SK-N-MC (cell line): ENCODE data around the gene UNC13C.
"Not testable (repeated sequence)": the region's sequence is repeated elsewhere in the genome, so short reads cannot be mapped to it uniquely, and the experiment has no call there.

ENCODE experiments used
- DNase-seq: peaks from one replicate; pipeline ENCODE4 v3.0.0-alpha.2; 2011; ENCODE audit warnings: low read depth, low spot score
- H3K27ac ChIP-seq: fragments of 200-600 bp; sonication (generic); 2 replicates; pipeline ENCODE4 v1.5.1; 2016; ENCODE audit warnings: mixed run types
- H3K36me3 ChIP-seq: fragments of 200-600 bp; sonication (generic); 2 replicates; pipeline ENCODE4 v1.6.1; 2017; ENCODE audit warnings: antibody characterized with exemption, low read length, mixed read lengths; ENCODE audit not compliant: insufficient read depth
- H3K4me3 ChIP-seq: fragments of 200-600 bp; sonication (generic); 2 replicates; pipeline ENCODE4 v1.5.1; 2016
- H3K9ac ChIP-seq: fragments of 200-600 bp; sonication (generic); 2 replicates; pipeline ENCODE4 v1.8.0; 2017; ENCODE audit warnings: mixed run types, mixed read lengths; ENCODE audit not compliant: insufficient read length
- H3K9me3 ChIP-seq: fragments of 200-600 bp; sonication (generic); 2 replicates; pipeline ENCODE4 v1.6.1; 2017; ENCODE audit warnings: low read depth, mild to moderate bottlenecking, antibody characterized with exemption, low read length, moderate library complexity, mixed read lengths
- EZH2 ChIP-seq: fragments of 200-600 bp; sonication (generic); IDR thresholded peaks from one replicate; pipeline ENCODE4 v1.6.1; 2017; ENCODE audit warnings: antibody characterized with exemption
- FOXP2 ChIP-seq: optimal IDR thresholded peaks from 2 replicates; pipeline ENCODE3; 2011; ENCODE audit warnings: mild to moderate bottlenecking, moderate library complexity; ENCODE audit not compliant: insufficient read depth; ENCODE audit errors: extremely low read length, control extremely low read depth
- POLR2AphosphoS5 ChIP-seq: IDR thresholded peaks from 2 replicates; pipeline ENCODE4 v1.6.1; 2012; ENCODE audit warnings: mild to moderate bottlenecking, low read depth, low read length, borderline replicate concordance

Gene UNC13C

DNA sequence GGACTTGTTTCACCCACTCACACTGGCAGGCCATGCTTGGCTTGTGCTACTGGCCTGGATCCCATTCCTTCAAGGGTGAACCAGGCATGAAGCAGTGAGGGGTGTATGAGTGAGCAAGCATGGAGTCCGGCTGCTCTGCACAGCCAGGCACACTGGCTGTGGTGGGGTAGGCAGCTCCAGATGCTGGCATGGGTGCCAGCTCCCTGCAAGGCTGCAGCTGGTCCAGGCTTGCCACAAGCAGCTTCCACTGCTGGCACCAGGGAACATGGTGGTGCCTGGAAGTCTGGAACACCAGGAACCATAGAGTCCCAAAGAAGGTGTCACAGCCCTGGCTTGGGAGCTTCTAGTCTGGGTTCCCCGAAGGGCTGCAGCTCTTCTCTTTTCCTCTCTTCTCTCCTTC is 395.1 kb downstream of the UNC13C start:
- TF ChIP-seq POLR2AphosphoS5 = no peak
- no peak for TF ChIP-seq FOXP2
- TF ChIP-seq EZH2 = no peak

DNA sequence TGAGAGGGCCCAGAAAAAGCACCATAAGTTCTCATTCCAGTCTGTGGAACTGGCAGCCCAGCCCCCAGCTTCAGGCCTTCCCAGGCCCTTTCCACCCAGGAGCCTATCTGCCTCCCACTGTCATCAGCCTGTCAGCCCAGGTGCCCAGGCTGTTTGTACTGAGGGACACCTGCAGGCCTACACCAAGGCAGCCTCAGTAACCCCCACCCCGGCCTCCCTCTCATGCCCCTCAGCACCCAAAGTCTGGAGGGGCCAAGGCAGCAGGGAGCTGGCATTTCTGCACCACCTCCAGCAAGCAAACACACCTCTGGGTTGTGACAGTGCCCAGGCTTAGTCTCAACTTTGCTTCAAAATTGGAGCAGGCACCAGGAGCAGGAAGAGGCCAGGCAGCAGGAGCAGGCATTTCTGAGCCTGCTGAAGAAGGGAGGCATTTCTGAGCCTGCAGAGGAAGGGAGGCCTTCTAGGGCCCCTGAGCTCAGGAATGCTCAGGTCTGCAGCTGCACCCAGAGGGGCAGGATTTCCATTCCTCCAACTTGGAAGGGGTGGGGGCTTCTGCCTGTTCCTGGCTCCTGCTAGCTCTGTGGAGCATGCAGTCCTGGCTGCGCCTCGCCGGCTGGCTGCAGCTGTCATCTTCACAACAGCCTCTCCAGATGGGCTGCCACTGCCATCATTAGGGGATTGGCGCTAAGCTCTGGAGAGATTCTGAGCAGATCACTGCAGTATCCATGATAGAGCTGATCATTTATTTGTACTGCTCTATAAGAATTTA is 396.1 kb downstream of the UNC13C start:
- Histone ChIP-seq H3K36me3 (no peaks in the 10 kb centered on the region), H3K4me3 (no peak overlapping the region), H3K9me3 (no peaks in the 10 kb centered on the region), H3K9ac (no peak overlapping the region), H3K27ac (no peak overlapping the region)
- TF ChIP-seq POLR2AphosphoS5 (no peak), EZH2 (no peak), FOXP2 (no peak)
- no peak for DNase-seq

More for the DNA sequence above, 395.1 kb downstream of the UNC13C start:
- Histone ChIP-seq H3K9me3 (no peaks in the 10 kb centered on the region), H3K36me3 (no peaks in the 10 kb centered on the region), H3K27ac (no peak overlapping the region), H3K9ac (no peak overlapping the region), H3K4me3 (no peak overlapping the region)
- DNase-seq = no peak

DNA sequence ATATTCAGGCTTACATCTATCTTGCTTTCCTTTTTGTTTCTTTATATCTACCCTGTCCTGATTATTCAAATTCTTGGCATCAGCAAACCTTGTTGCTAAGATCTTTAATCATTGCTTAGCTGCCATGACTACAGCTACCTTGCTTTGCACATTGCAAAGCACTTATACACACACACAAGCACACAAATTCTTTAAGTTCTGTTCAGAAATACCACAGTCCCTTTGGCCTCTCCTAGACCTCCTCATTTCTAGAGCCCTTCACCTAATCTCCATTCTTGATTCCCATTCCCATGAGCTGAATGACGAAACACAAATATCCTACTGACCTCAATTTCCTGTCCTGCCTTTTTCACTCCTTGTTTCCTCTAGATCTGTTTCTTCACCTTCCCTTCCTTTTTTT is 409.6 kb downstream of the UNC13C start:
- no peak for DNase-seq
- TF ChIP-seq FOXP2 (no peak), POLR2AphosphoS5 (no peak), EZH2 (no peak)
- no peak overlapping the region for H3K27ac ChIP-seq
- H3K36me3 ChIP-seq = no peaks in the 10 kb centered on the region
- H3K4me3 ChIP-seq = no peak overlapping the region
- no peaks in the 10 kb centered on the region for H3K9me3 ChIP-seq
- no peak overlapping the region for H3K9ac ChIP-seq

DNA sequence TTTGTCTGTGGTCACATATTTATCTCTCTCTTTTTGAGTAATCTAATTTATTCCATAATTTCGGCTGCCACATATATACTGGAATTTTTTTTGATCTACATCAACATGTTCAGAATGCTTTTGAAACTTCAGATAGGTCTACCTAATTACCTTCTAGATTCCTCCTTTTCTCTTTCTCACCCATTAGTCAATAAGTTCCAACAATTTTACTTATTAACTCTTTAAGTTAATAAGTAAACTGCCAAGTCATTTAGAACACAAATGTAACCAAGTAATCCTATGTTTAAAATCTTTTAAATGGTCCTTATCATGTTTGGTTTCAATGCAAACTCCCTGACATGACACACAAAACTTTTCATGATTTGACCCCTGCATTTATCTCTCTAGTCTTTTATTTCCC is 410.5 kb downstream of the UNC13C start:
- Histone ChIP-seq H3K9ac (no peak overlapping the region), H3K4me3 (no peak overlapping the region), H3K9me3 (no peaks in the 10 kb centered on the region), H3K36me3 (no peaks in the 10 kb centered on the region), H3K27ac (no peak overlapping the region)
- no peak for TF ChIP-seq POLR2AphosphoS5
- TF ChIP-seq EZH2 = no peak
- no peak for TF ChIP-seq FOXP2
- no peak for DNase-seq

GRCh38 chr15:54410481-54410880 is 432.2 kb downstream of the UNC13C start:
- no peak overlapping the region for H3K4me3 ChIP-seq
- H3K27ac ChIP-seq = no peak overlapping the region
- H3K9ac ChIP-seq = no peak overlapping the region
- DNase-seq = no peak
- no peaks in the 10 kb centered on the region for H3K9me3 ChIP-seq
- no peak for TF ChIP-seq POLR2AphosphoS5
- TF ChIP-seq FOXP2 = no peak
- no peak for TF ChIP-seq EZH2
- H3K36me3 ChIP-seq = no peaks in the 10 kb centered on the region

DNA sequence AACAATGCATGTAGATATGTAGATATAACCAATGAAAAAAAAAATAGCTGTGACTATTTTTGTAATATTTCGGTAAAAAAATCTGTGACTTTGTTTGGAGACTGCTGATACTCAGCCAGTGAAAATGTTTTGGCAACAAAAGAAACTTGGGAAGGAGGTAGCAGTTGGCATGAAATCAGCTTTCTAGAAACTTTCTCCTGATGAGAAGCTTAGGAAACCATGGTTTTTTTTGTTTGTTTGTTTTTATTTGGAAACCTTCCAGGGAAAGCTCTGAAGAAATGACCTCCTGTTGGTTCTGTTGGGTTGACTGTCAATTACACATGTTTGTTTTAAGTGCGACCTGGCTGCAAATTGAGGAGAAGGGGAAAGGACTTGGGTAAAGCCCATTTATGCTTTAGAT is 445.9 kb downstream of the UNC13C start:
- Histone ChIP-seq H3K27ac (no peak overlapping the region), H3K9me3 (no peaks in the 10 kb centered on the region), H3K4me3 (no peak overlapping the region), H3K9ac (no peak overlapping the region), H3K36me3 (no peaks in the 10 kb centered on the region)
- no peak for DNase-seq
- TF ChIP-seq POLR2AphosphoS5 (no peak), FOXP2 (no peak), EZH2 (no peak)

DNA sequence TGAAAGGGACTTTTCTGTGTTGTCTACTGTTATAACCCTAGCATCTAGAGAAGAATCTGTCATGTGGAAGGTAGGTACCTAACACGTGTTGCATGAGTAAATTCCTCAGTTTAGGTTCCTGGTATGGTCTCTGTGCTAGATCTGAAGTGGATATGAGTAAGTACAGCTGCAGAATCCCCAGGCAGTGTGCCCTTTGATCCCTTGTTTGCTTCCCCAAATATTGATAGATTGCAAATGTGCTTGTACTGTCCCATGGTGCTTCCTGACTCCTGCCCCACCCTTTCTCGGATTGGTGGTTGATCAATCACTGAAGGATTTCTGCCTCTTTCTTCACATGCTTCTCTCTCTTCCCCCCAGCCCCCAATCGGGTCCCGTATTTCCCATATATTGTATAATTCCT is 450.4 kb downstream of the UNC13C start:
- H3K4me3 ChIP-seq = no peak overlapping the region
- DNase-seq = no peak
- H3K27ac ChIP-seq = no peak overlapping the region
- TF ChIP-seq POLR2AphosphoS5 = no peak
- TF ChIP-seq EZH2 = no peak
- TF ChIP-seq FOXP2 = no peak
- H3K36me3 ChIP-seq = no peaks in the 10 kb centered on the region
- H3K9ac ChIP-seq = no peak overlapping the region
- no peaks in the 10 kb centered on the region for H3K9me3 ChIP-seq

DNA sequence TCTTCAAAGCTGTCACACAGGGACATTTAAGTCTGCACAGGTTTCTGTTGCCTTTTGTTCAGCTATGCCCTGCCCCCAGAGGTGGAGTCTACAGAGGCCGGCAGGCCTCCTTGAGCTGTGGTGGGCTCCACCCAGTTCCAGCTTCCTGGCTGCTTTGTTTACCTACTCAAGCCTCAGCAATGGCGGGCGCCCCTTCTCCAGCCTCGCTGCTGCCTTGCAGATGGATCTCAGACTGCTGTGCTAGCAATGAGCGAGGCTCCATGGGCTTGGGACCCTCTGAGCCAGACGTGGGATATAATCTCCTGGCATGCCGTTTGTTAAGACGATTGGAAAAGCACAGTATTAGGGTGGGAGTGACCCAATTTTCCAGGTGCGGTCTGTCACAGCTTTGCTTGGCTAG is 472.0 kb downstream of the UNC13C start:
- H3K9ac ChIP-seq, H3K9me3 ChIP-seq, H3K27ac ChIP-seq, DNase-seq, H3K36me3 ChIP-seq, H3K4me3 ChIP-seq: not testable (repeated sequence)

DNA sequence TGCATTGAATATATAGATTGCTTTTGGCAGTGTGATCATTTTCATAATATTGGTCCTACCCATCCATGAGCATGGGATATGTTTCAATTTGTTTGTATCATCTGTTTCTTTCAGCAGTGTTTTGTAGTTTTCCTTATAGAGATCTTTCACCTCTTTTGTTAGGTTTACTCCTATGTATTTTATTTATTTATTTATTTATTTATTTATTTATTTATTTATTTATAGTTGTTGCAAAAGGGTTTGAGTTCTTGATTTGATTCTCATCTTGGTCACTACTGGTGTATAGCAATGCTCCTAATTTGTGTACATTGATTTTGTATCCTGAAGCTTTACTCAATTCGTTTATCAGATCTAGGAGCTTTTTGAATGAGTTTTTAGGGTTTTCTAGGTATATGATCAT is 478.2 kb downstream of the UNC13C start:
- TF ChIP-seq POLR2AphosphoS5 (no peak), FOXP2 (no peak), EZH2 (no peak)
- H3K4me3 ChIP-seq = no peak overlapping the region
- H3K27ac ChIP-seq = no peak overlapping the region
- no peak overlapping the region for H3K9ac ChIP-seq
- H3K9me3 ChIP-seq = no peaks in the 10 kb centered on the region
- no peak for DNase-seq
- H3K36me3 ChIP-seq = no peaks in the 10 kb centered on the region
